HepG2 (cell line): ENCODE measurements around the gene LAMC3. TPM values are rescaled to one million over a fixed set of nuclear protein-coding genes. Genes with fewer than 3 reads are reported as not detected.
A peak's percentile ranks its signal among the peaks of the same experiment; 100 is the strongest.

Experiments
- ATAC-seq: fragments of 200-7000 bp; cut with Tn5 transposase; 3 replicates; pipeline ENCODE4 v1.9.1; 2020; ENCODE audit warnings: mild to moderate bottlenecking, moderate library complexity
- BruUV-seq: library from RNA; stranded (reverse); fragments of 400-500 nt; replicated peaks from 2 replicates; lab custom pipeline; 2021; lab: Mats Ljungman, UMichigan
- CTCF ChIA-PET: fragments of 300-600 bp; formaldehyde crosslinking; extraction: SDS; loops from one replicate; lab custom pipeline; 2021; ENCODE audit warnings: low total read pairs, inconsistent platforms, low intra/inter-chr PET ratio; lab: Yijun Ruan, JAX
- POLR2A ChIA-PET: fragments of 350-600 bp; sonication (Branson Sonifier 250); formaldehyde crosslinking; loops from one replicate; lab custom pipeline; 2020; ENCODE audit warnings: antibody characterized with exemption, inconsistent platforms; lab: Yijun Ruan, JAX
- DNase-seq: peaks from one replicate; pipeline ENCODE4 v3.0.0-alpha.2; 2015; ENCODE audit warnings: low spot score
- FAIRE-seq: peaks from 3 replicates; lab custom pipeline; 2011; peaks lifted over from hg19 to GRCh38; lab: Jason Lieb, UNC
- H2AFZ ChIP-seq: one replicate; pipeline ENCODE4 v1.6.1; 2011; ENCODE audit warnings: low read length, inconsistent platforms
- H3K27ac ChIP-seq: fragments of 300-600 bp; 3 replicates; pipeline ENCODE4 v1.8.0; 2011; ENCODE audit warnings: mixed run types, mild to moderate bottlenecking, mixed read lengths, low read length, inconsistent platforms; ENCODE audit not compliant: insufficient read depth; ENCODE audit errors: extremely low read length
- H3K27me3 ChIP-seq, 2 experiments: fragments of 200-600 bp in 1 of 2; 2 replicates in 1 of 2; 3 replicates in 1 of 2; pipeline versions ENCODE4 v1.6.0 to v1.8.0; 2011; ENCODE audit warnings: low read length in 2 of 2, mild to moderate bottlenecking in 2 of 2, moderate library complexity in 2 of 2, inconsistent platforms in 1 of 2; ENCODE audit not compliant: insufficient read depth in 2 of 2, control insufficient read depth in 1 of 2
- H3K36me3 ChIP-seq, 2 experiments: fragments of 200-600 bp in 1 of 2; replicated peaks in 1 of 2; 2 replicates in 1 of 2; 3 replicates in 1 of 2; pipeline versions ENCODE4 v1.5.1 to v1.8.0; 2011; ENCODE audit warnings: low read length in 2 of 2, inconsistent platforms in 1 of 2; ENCODE audit not compliant: insufficient read depth in 2 of 2, control insufficient read depth in 1 of 2
- H3K4me1 ChIP-seq: 2 replicates; pipeline ENCODE4 v1.5.1; 2012; ENCODE audit warnings: low read length, inconsistent platforms; ENCODE audit not compliant: insufficient read depth
- H3K4me2 ChIP-seq: 2 replicates; pipeline ENCODE4 v1.6.0; 2011; ENCODE audit warnings: low read depth, low read length, inconsistent platforms
- H3K4me3 ChIP-seq, 3 experiments: fragments of 200-600 bp in 1 of 3; sonication (generic), shearing (Covaris generic) in 1 of 3; replicated peaks in 1 of 3; 2 replicates each; pipeline ENCODE4 v1.5.1; 2011 to 2016; ENCODE audit warnings: low read length in 3 of 3, inconsistent platforms in 2 of 3, low read depth in 2 of 3, mild to moderate bottlenecking in 2 of 3, control low read depth in 1 of 3, mixed read lengths in 1 of 3; ENCODE audit not compliant: insufficient read depth in 1 of 3
- H3K79me2 ChIP-seq: one replicate; pipeline ENCODE4 v1.6.1; 2011; ENCODE audit warnings: low read length, inconsistent platforms; ENCODE audit not compliant: insufficient read depth
- H3K9ac ChIP-seq: 2 replicates; pipeline ENCODE4 v1.6.0; 2011; ENCODE audit warnings: mild to moderate bottlenecking, low read depth, low read length, inconsistent platforms; ENCODE audit not compliant: insufficient read depth
- H3K9me3 ChIP-seq: 2 replicates; pipeline ENCODE4 v1.5.1; 2012; ENCODE audit warnings: mild to moderate bottlenecking, low read length
- H4K20me1 ChIP-seq: 2 replicates; pipeline ENCODE4 v1.6.0; 2011; ENCODE audit warnings: inconsistent platforms, mild to moderate bottlenecking, low read length, moderate library complexity; ENCODE audit not compliant: insufficient read depth
- CEBPG ChIP-seq: IDR thresholded peaks from 2 replicates; pipeline ENCODE4 v1.6.1; 2016
- EED ChIP-seq: sonication (generic); formaldehyde crosslinking; IDR thresholded peaks from 2 replicates; pipeline ENCODE4 v1.5.0; 2020; ENCODE audit warnings: mild to moderate bottlenecking, missing genetic modification reagents
- HOXA3 ChIP-seq: sonication (generic); formaldehyde crosslinking; IDR thresholded peaks from 2 replicates; pipeline ENCODE4 v1.5.0; 2020; ENCODE audit warnings: missing genetic modification reagents
- MATR3 ChIP-seq: sonication (generic); formaldehyde crosslinking; IDR thresholded peaks from 2 replicates; pipeline ENCODE4 v1.4.0; 2020; ENCODE audit warnings: missing genetic modification reagents
- ZNF136 ChIP-seq: sonication (generic); formaldehyde crosslinking; IDR thresholded peaks from 2 replicates; pipeline ENCODE4 v1.8.1; 2022; ENCODE audit warnings: low read depth, mild to moderate bottlenecking, moderate library complexity, missing genetic modification reagents
- ZNF296 ChIP-seq: sonication (generic); formaldehyde crosslinking; conservative IDR thresholded peaks from 2 replicates; pipeline ENCODE4 v1.5.0; 2020; ENCODE audit warnings: mild to moderate bottlenecking, missing genetic modification reagents
- ZNF530 ChIP-seq: sonication (generic); formaldehyde crosslinking; IDR thresholded peaks from 2 replicates; pipeline ENCODE4 v1.5.0; 2020; ENCODE audit warnings: low read depth, mild to moderate bottlenecking, missing genetic modification reagents
- WGBS: methylation state at CpG from one replicate; pipeline ENCODE4 v1.1.6; 2017; ENCODE audit warnings: low lambda C conversion rate; 5-methylcytosine and 5-hydroxymethylcytosine counted together
- in situ Hi-C: cut with HindIII; loops from 2 replicates; pipeline ENCODE4 v1.10.0; 2017; ENCODE audit warnings: low pct_unique_long_range_greater_than_20kb; ENCODE audit not compliant: extremely low pct_ligation_motif_present
- intact Hi-C: fragments of 100-400 bp; cut with micrococcal nuclease; formaldehyde crosslinking; loops from one replicate; pipeline ENCODE4 v1.10.0; 2022; ENCODE audit not compliant: unreplicated experiment
- polyA plus RNA-seq, 8 experiments: library from polyadenylated mRNA; depleted of rRNA in 3 of 8; stranded (reverse) in 7 of 8; unstranded in 1 of 8; fragments of >200 nt; fragmentation: Illumina TruSeq in 4 of 8; extraction: Trizol in 4 of 8; gene quantifications; 2 replicates each; pipeline versions ENCODE4 v1.2.1 to v1.2.3, GENCODE V29; 2011 to 2016; ENCODE audit warnings: low read depth in 4 of 8, missing spikeins in 1 of 8, mixed read lengths in 1 of 8; ENCODE audit not compliant: insufficient read depth in 1 of 8
- total RNA-seq, 5 experiments: library from RNA; depleted of rRNA; stranded (reverse); fragments of >200 nt; fragmentation: Illumina TruSeq; extraction: Trizol; gene quantifications; 2 replicates each; pipeline ENCODE4 v1.2.3, GENCODE V29; 2016; ENCODE audit warnings: low read depth in 1 of 5
- TF ChIP-seq, protein P1 (sequence below): sonication (generic); formaldehyde crosslinking; conservative IDR thresholded peaks from 2 replicates; pipeline ENCODE4 v1.5.0; 2020; ENCODE audit warnings: missing genetic modification reagents
- TF ChIP-seq, protein P2 (sequence below): sonication (generic); formaldehyde crosslinking; IDR thresholded peaks from 2 replicates; pipeline ENCODE4 v1.8.0; 2022; ENCODE audit warnings: mild to moderate bottlenecking, missing genetic modification reagents; ENCODE audit not compliant: insufficient replicate concordance
- TF ChIP-seq, protein P3 (sequence below): IDR thresholded peaks from 2 replicates; pipeline ENCODE4 v1.6.1; 2016; ENCODE audit warnings: low read depth, control low read depth
- TF ChIP-seq, protein P4 (sequence below): sonication (generic); formaldehyde crosslinking; IDR thresholded peaks from 2 replicates; pipeline ENCODE4 v1.4.0; 2020; ENCODE audit warnings: missing genetic modification reagents, borderline replicate concordance

Gene LAMC3
- total and polyA plus RNA-seq, 2 of the 13 experiments (the other 11 are each of a cell fraction or from before 2014, with no cell fraction given): 0.07 to 0.57 TPM

DNA sequence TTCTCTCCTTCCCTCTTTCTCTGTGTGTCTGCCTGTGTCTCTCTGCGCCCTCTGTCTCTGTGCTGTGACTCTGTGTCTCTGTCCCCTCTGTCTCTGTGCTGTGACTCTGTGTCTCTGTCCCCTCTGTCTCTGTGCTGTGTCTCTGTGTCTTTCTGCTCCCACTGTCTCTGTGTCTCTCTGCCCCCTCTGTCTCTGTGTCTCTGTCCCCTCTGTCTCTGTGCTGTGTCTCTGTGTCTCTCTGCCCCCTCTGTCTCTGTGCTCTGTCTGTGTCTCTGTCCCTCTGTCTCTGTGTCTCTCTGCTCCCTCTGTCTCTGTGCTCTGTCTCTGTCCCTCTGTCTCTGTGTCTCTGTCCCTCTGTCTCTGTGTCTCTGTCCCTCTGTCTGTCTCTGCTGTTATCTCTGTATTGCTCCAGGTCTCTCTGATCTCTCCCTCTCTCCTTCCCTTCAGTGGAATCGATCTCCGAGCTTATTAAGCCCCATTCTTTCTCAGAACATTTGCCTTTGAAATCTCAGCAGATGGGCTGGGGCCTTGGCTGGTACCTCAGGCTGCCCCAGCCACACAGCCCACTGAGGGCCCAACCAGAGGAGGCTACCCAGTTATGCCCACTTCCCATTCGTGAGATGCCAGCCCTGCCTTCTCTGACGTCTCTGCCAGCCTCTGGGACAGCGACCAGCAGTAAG lies 36.6 kb upstream of the LAMC3 start (continued):
- TF ChIP-seq, protein P1, sequence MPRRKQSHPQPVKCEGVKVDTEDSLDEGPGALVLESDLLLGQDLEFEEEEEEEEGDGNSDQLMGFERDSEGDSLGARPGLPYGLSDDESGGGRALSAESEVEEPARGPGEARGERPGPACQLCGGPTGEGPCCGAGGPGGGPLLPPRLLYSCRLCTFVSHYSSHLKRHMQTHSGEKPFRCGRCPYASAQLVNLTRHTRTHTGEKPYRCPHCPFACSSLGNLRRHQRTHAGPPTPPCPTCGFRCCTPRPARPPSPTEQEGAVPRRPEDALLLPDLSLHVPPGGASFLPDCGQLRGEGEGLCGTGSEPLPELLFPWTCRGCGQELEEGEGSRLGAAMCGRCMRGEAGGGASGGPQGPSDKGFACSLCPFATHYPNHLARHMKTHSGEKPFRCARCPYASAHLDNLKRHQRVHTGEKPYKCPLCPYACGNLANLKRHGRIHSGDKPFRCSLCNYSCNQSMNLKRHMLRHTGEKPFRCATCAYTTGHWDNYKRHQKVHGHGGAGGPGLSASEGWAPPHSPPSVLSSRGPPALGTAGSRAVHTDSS (CRISPR knock-in tag): no peak
- no peak for TF ChIP-seq EED (CRISPR knock-in tag)
- no peak for TF ChIP-seq ZNF530 (CRISPR knock-in tag)
- no peak for TF ChIP-seq MATR3 (CRISPR knock-in tag)
- TF ChIP-seq, protein P2, sequence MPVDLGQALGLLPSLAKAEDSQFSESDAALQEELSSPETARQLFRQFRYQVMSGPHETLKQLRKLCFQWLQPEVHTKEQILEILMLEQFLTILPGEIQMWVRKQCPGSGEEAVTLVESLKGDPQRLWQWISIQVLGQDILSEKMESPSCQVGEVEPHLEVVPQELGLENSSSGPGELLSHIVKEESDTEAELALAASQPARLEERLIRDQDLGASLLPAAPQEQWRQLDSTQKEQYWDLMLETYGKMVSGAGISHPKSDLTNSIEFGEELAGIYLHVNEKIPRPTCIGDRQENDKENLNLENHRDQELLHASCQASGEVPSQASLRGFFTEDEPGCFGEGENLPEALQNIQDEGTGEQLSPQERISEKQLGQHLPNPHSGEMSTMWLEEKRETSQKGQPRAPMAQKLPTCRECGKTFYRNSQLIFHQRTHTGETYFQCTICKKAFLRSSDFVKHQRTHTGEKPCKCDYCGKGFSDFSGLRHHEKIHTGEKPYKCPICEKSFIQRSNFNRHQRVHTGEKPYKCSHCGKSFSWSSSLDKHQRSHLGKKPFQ (CRISPR knock-in tag): no peak
- no peak for TF ChIP-seq HOXA3 (CRISPR knock-in tag)

DNA sequence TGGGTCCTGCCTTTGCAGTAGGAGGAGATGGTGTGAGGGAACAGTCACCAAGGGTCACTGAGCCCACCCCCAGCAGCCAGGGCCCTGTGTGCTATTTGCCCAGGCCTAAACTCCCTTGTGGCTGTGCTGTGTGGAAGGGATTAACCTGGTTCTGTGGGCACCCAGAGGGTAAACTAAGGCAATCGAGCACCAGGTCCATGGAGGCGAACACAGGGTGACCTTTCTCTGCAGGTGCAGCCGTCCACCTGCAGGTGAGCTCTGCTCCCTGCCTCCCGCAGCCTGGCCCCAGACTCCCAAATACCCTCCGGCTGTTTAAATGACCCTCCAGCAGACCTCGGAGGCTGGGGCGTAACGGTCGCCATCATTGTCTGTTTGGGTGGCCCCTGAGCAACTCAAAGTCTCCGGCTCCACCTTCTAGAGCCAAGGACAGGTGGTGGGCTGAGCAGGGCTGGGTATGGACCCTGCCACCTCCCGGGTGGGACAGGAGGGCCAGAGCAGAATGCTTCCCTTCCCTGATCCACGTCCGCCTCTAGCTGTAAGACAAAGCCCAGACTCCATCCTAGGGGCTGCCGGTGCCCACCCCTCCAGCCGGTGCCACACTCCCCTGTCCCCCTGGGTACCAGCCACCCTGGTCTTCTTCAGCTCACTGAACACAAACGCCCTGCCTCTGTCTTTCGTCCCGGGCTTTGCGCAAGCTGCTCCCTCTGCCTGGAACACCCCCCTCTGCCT lies 35.9 kb upstream of the LAMC3 start:
- peak; percentile 28; the same call in 2 of the 3 replicates for ATAC-seq
- Histone ChIP-seq H4K20me1 (no peaks in the 10 kb centered on the region), H3K4me1 (no peaks in the 10 kb centered on the region), H3K9me3 (no peaks in the 10 kb centered on the region), H3K79me2 (no peaks in the 10 kb centered on the region), H2AFZ (no peak overlapping the region), H3K9ac (no peak overlapping the region), H3K27me3 (peaks cover 18 to 85% of the 10 kb centered on the region in 2 experiments; a peak in 4 of 5 replicates), H3K27ac (no peak overlapping the region), H3K36me3 (no peaks in the 10 kb centered on the region), H3K4me3 (no peak overlapping the region), H3K4me2 (no peak overlapping the region)
- intact Hi-C loops: no loop called here
- no TSS peak for BruUV-seq
- ChIA-PET POLR2A (no interaction called here), CTCF (no interaction called here)
- in situ Hi-C loops: no loop called here
- FAIRE-seq: no peak
- WGBS: 27% methylated on average over 11 of the region's 19 CpGs
- TF ChIP-seq CEBPG (CRISPR knock-in tag) (no peak), ZNF136 (CRISPR knock-in tag) (no peak), ZNF296 (CRISPR knock-in tag) (no peak)
- TF ChIP-seq, protein P3, sequence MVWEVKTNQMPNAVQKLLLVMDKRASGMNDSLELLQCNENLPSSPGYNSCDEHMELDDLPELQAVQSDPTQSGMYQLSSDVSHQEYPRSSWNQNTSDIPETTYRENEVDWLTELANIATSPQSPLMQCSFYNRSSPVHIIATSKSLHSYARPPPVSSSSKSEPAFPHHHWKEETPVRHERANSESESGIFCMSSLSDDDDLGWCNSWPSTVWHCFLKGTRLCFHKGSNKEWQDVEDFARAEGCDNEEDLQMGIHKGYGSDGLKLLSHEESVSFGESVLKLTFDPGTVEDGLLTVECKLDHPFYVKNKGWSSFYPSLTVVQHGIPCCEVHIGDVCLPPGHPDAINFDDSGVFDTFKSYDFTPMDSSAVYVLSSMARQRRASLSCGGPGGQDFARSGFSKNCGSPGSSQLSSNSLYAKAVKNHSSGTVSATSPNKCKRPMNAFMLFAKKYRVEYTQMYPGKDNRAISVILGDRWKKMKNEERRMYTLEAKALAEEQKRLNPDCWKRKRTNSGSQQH (CRISPR knock-in tag): no peak
- TF ChIP-seq, protein P4, sequence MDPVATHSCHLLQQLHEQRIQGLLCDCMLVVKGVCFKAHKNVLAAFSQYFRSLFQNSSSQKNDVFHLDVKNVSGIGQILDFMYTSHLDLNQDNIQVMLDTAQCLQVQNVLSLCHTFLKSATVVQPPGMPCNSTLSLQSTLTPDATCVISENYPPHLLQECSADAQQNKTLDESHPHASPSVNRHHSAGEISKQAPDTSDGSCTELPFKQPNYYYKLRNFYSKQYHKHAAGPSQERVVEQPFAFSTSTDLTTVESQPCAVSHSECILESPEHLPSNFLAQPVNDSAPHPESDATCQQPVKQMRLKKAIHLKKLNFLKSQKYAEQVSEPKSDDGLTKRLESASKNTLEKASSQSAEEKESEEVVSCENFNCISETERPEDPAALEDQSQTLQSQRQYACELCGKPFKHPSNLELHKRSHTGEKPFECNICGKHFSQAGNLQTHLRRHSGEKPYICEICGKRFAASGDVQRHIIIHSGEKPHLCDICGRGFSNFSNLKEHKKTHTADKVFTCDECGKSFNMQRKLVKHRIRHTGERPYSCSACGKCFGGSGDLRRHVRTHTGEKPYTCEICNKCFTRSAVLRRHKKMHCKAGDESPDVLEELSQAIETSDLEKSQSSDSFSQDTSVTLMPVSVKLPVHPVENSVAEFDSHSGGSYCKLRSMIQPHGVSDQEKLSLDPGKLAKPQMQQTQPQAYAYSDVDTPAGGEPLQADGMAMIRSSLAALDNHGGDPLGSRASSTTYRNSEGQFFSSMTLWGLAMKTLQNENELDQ (CRISPR knock-in tag): no peak
- no peak for DNase-seq
